ENCODE results near the gene BMP3.

DNA sequence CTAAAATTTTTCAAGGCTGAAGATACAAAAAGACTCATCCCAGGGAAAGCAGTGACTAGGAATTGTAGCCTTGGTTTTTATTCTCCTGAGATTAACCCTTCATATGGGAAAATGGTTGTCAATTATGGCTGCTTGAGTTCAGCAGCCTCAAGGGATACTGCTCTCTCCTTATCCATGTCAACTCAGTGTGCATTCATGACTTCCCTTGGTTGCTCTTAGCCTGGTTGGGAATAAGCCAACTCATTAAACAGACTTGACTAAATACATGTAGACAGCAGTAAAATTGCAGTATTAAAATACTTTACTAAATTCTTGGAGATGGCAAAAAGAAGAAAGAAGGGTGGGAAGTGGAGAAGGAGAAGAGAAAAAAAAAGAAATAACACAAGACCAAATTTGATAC lies 44.5 kb upstream of the BMP3 start:
- TF ChIP-seq, protein P1, sequence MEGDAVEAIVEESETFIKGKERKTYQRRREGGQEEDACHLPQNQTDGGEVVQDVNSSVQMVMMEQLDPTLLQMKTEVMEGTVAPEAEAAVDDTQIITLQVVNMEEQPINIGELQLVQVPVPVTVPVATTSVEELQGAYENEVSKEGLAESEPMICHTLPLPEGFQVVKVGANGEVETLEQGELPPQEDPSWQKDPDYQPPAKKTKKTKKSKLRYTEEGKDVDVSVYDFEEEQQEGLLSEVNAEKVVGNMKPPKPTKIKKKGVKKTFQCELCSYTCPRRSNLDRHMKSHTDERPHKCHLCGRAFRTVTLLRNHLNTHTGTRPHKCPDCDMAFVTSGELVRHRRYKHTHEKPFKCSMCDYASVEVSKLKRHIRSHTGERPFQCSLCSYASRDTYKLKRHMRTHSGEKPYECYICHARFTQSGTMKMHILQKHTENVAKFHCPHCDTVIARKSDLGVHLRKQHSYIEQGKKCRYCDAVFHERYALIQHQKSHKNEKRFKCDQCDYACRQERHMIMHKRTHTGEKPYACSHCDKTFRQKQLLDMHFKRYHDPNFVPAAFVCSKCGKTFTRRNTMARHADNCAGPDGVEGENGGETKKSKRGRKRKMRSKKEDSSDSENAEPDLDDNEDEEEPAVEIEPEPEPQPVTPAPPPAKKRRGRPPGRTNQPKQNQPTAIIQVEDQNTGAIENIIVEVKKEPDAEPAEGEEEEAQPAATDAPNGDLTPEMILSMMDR (IDR thresholded peaks at IDR 0.05; ENCODE audit: low read depth, low read length, missing input control) = no peak
- TF ChIP-seq HNF4A (conservative IDR thresholded peaks at IDR 0.05) (no peak), SP1 (IDR thresholded peaks at IDR 0.05) (no peak), NR2F2 (IDR thresholded peaks at IDR 0.05) (no peak), RAD21 (IDR thresholded peaks at IDR 0.05) (no peak), JUND (IDR thresholded peaks at IDR 0.05) (no peak)
- TF ChIP-seq, protein P2, sequence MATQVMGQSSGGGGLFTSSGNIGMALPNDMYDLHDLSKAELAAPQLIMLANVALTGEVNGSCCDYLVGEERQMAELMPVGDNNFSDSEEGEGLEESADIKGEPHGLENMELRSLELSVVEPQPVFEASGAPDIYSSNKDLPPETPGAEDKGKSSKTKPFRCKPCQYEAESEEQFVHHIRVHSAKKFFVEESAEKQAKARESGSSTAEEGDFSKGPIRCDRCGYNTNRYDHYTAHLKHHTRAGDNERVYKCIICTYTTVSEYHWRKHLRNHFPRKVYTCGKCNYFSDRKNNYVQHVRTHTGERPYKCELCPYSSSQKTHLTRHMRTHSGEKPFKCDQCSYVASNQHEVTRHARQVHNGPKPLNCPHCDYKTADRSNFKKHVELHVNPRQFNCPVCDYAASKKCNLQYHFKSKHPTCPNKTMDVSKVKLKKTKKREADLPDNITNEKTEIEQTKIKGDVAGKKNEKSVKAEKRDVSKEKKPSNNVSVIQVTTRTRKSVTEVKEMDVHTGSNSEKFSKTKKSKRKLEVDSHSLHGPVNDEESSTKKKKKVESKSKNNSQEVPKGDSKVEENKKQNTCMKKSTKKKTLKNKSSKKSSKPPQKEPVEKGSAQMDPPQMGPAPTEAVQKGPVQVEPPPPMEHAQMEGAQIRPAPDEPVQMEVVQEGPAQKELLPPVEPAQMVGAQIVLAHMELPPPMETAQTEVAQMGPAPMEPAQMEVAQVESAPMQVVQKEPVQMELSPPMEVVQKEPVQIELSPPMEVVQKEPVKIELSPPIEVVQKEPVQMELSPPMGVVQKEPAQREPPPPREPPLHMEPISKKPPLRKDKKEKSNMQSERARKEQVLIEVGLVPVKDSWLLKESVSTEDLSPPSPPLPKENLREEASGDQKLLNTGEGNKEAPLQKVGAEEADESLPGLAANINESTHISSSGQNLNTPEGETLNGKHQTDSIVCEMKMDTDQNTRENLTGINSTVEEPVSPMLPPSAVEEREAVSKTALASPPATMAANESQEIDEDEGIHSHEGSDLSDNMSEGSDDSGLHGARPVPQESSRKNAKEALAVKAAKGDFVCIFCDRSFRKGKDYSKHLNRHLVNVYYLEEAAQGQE (IDR thresholded peaks at IDR 0.05) = no peak
